K562 (cell line): Measurements from ENCODE around the gene HBG1. TPM values are rescaled to one million over a fixed set of nuclear protein-coding genes. Genes with fewer than 3 reads are reported as not detected.

Source experiments
- MCM5 ChIP-seq: fragments of 450-650 bp; IDR thresholded peaks from 2 replicates; pipeline ENCODE4 v1.6.1; 2016; ENCODE audit warnings: low read depth
- NBN ChIP-seq: fragments of 450-650 bp; IDR thresholded peaks from 2 replicates; pipeline ENCODE4 v1.6.1; 2016; ENCODE audit warnings: low read depth, mild to moderate bottlenecking
- PYGO2 ChIP-seq: fragments of 450-650 bp; IDR thresholded peaks from 2 replicates; pipeline ENCODE4 v1.6.1; 2016; ENCODE audit warnings: mild to moderate bottlenecking, missing genetic modification characterization, moderate library complexity, missing compliant biosample characterization
- SMAD4 ChIP-seq: fragments of 250-450 bp; sonication (Bioruptor Pico); conservative IDR thresholded peaks from 2 replicates; pipeline ENCODE4 v1.8.0; 2021; ENCODE audit warnings: inconsistent platforms, mild to moderate bottlenecking, moderate library complexity
- YBX1 ChIP-seq: fragments of 450-650 bp; IDR thresholded peaks from 2 replicates; pipeline ENCODE4 v1.7.1; 2016; ENCODE audit warnings: mild to moderate bottlenecking
- ZNF431 ChIP-seq: sonication (generic); formaldehyde crosslinking; IDR thresholded peaks from 2 replicates; pipeline ENCODE4 v1.8.0; 2022; ENCODE audit warnings: mild to moderate bottlenecking, missing genetic modification reagents
- ZNF589 ChIP-seq: fragments of 200-800 bp; sonication (Bioruptor generic); IDR thresholded peaks from 2 replicates; pipeline ENCODE4 v1.6.1; 2016; ENCODE audit warnings: low read depth, missing genetic modification characterization, missing compliant biosample characterization
- ZNF780A ChIP-seq: fragments of 250-450 bp; sonication (Bioruptor Pico); IDR thresholded peaks from 2 replicates; pipeline ENCODE4 v1.5.0; 2021; ENCODE audit warnings: mild to moderate bottlenecking
- polyA plus RNA-seq, 8 experiments: library from polyadenylated mRNA; depleted of rRNA in 4 of 8; stranded (reverse) in 5 of 8; unstranded in 3 of 8; fragments of >200 nt; fragmentation: Nextera tagmentation in 2 of 8; fragmentation: Illumina TruSeq in 1 of 8; extraction: Ambion mirVana in 2 of 8; extraction: Trizol in 1 of 8; gene quantifications; 2 replicates each; pipeline versions ENCODE4 v1.2.1 to v1.2.3, GENCODE V29; 2011 to 2014; ENCODE audit warnings: inconsistent platforms in 1 of 8, missing spikeins in 1 of 8
- total RNA-seq, 7 experiments: library from RNA; depleted of rRNA in 6 of 7; stranded (reverse); fragments of >200 nt in 6 of 7; fragmentation: Illumina TruSeq in 2 of 7; extraction: Trizol in 2 of 7; gene quantifications; 2 replicates each; pipeline versions ENCODE4 v1.2.1 to v1.2.3, GENCODE V29; 2011 to 2021; ENCODE audit warnings: low replicate concordance in 1 of 7
- TF ChIP-seq, protein P1 (sequence below): fragments of 450-650 bp; IDR thresholded peaks from 2 replicates; pipeline ENCODE4 v1.6.1; 2018; ENCODE audit warnings: mild to moderate bottlenecking, low read depth; ENCODE audit not compliant: partially characterized antibody
- TF ChIP-seq, protein P2 (sequence below): fragments of 450-650 bp; IDR thresholded peaks from 2 replicates; pipeline ENCODE4 v1.6.1; 2017; ENCODE audit warnings: antibody characterized with exemption, mild to moderate bottlenecking
- TF ChIP-seq, protein P3 (sequence below): fragments of 450-650 bp; IDR thresholded peaks from 2 replicates; pipeline ENCODE4 v1.6.1; 2018; ENCODE audit not compliant: partially characterized antibody
- TF ChIP-seq, protein P4 (sequence below): fragments of 250-450 bp; sonication (Bioruptor Pico); IDR thresholded peaks from 2 replicates; pipeline ENCODE4 v1.4.0; 2020; ENCODE audit warnings: borderline replicate concordance

The HBG1 gene
- total and polyA plus RNA-seq, 9 of the 15 experiments (the other 6 are each of a cell fraction or from before 2014, with no cell fraction given), result 1,066 to 16,338 (median 4,898) TPM

DNA sequence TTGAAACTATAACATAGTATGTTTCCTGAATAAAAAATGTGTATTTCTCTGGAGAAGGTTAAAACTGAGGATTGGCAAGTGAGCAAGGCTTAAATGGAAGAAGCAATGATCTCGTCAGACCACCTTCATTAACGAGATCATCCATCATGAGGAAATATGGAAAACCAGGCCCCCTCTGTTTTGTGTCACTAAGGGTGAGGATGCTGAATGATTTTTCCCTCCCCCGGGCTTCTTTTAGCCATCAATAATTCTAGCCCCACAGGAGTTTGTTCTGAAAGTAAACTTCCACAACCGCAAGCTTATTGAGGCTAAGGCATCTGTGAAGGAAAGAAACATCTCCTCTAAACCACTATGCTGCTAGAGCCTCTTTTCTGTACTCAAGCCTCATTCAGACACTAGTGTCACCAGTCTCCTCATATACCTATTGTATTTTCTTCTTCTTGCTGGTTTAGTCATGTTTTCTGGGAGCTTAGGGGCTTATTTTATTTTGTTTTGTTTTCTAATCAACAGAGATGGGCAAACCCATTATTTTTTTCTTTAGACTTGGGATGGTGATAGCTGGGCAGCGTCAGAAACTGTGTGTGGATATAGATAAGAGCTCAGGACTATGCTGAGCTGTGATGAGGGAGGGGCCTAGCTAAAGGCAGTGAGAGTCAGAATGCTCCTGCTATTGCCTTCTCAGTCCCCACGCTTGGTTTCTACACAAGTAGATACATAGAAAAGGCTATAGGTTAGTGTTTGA lies 25.9 kb upstream of the HBG1 start (continued):
- TF ChIP-seq, protein P1, sequence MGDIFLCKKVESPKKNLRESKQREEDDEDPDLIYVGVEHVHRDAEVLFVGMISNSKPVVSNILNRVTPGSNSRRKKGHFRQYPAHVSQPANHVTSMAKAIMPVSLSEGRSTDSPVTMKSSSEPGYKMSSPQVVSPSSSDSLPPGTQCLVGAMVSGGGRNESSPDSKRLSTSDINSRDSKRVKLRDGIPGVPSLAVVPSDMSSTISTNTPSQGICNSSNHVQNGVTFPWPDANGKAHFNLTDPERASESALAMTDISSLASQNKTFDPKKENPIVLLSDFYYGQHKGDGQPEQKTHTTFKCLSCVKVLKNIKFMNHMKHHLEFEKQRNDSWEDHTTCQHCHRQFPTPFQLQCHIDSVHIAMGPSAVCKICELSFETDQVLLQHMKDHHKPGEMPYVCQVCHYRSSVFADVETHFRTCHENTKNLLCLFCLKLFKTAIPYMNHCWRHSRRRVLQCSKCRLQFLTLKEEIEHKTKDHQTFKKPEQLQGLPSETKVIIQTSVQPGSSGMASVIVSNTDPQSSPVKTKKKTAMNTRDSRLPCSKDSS, result no peak
- TF ChIP-seq MCM5 (no peak), PYGO2 (no peak), SMAD4 (CRISPR knock-in tag) (no peak), ZNF780A (CRISPR knock-in tag) (no peak), ZNF589 (CRISPR knock-in tag) (no peak), ZNF431 (CRISPR knock-in tag) (no peak), YBX1 (no peak), NBN (peak; percentile 88)
- TF ChIP-seq, protein P2, sequence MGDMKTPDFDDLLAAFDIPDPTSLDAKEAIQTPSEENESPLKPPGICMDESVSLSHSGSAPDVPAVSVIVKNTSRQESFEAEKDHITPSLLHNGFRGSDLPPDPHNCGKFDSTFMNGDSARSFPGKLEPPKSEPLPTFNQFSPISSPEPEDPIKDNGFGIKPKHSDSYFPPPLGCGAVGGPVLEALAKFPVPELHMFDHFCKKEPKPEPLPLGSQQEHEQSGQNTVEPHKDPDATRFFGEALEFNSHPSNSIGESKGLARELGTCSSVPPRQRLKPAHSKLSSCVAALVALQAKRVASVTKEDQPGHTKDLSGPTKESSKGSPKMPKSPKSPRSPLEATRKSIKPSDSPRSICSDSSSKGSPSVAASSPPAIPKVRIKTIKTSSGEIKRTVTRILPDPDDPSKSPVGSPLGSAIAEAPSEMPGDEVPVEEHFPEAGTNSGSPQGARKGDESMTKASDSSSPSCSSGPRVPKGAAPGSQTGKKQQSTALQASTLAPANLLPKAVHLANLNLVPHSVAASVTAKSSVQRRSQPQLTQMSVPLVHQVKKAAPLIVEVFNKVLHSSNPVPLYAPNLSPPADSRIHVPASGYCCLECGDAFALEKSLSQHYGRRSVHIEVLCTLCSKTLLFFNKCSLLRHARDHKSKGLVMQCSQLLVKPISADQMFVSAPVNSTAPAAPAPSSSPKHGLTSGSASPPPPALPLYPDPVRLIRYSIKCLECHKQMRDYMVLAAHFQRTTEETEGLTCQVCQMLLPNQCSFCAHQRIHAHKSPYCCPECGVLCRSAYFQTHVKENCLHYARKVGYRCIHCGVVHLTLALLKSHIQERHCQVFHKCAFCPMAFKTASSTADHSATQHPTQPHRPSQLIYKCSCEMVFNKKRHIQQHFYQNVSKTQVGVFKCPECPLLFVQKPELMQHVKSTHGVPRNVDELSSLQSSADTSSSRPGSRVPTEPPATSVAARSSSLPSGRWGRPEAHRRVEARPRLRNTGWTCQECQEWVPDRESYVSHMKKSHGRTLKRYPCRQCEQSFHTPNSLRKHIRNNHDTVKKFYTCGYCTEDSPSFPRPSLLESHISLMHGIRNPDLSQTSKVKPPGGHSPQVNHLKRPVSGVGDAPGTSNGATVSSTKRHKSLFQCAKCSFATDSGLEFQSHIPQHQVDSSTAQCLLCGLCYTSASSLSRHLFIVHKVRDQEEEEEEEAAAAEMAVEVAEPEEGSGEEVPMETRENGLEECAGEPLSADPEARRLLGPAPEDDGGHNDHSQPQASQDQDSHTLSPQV, result peak; percentile 89
- TF ChIP-seq, protein P3, sequence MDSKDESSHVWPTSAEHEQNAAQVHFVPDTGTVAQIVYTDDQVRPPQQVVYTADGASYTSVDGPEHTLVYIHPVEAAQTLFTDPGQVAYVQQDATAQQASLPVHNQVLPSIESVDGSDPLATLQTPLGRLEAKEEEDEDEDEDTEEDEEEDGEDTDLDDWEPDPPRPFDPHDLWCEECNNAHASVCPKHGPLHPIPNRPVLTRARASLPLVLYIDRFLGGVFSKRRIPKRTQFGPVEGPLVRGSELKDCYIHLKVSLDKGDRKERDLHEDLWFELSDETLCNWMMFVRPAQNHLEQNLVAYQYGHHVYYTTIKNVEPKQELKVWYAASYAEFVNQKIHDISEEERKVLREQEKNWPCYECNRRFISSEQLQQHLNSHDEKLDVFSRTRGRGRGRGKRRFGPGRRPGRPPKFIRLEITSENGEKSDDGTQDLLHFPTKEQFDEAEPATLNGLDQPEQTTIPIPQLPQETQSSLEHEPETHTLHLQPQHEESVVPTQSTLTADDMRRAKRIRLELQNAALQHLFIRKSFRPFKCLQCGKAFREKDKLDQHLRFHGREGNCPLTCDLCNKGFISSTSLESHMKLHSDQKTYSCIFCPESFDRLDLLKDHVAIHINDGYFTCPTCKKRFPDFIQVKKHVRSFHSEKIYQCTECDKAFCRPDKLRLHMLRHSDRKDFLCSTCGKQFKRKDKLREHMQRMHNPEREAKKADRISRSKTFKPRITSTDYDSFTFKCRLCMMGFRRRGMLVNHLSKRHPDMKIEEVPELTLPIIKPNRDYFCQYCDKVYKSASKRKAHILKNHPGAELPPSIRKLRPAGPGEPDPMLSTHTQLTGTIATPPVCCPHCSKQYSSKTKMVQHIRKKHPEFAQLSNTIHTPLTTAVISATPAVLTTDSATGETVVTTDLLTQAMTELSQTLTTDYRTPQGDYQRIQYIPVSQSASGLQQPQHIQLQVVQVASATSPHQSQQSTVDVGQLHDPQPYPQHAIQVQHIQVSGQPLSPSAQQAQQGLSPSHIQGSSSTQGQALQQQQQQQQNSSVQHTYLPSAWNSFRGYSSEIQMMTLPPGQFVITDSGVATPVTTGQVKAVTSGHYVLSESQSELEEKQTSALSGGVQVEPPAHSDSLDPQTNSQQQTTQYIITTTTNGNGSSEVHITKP, result peak; percentile 86
- TF ChIP-seq, protein P4, sequence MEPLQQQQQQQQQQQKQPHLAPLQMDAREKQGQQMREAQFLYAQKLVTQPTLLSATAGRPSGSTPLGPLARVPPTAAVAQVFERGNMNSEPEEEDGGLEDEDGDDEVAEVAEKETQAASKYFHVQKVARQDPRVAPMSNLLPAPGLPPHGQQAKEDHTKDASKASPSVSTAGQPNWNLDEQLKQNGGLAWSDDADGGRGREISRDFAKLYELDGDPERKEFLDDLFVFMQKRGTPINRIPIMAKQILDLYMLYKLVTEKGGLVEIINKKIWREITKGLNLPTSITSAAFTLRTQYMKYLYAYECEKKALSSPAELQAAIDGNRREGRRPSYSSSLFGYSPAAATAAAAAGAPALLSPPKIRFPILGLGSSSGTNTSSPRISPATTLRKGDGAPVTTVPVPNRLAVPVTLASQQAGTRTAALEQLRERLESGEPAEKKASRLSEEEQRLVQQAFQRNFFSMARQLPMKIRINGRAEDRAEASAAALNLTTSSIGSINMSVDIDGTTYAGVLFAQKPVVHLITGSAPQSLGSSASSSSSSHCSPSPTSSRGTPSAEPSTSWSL, result no peak
